Retina (tissue), 1 donor: ENCODE results near the gene C15orf39.
A peak's percentile ranks its signal among the peaks of the same experiment; 100 is the strongest.

Source experiments
- DNase-seq: peaks from one replicate; pipeline ENCODE4 v3.0.0-alpha.2; 2016

Gene C15orf39

GRCh38 chr15:75198560-75199356, 2.9 kb upstream of the C15orf39 start:
- DNase-seq: no peak

- no peak for DNase-seq
These were observed 2.2 kb upstream of the C15orf39 start for GRCh38 chr15:75199357-75199940.

GRCh38 chr15:75200391-75200764, 1.3 kb upstream of the C15orf39 start:
- no peak for DNase-seq

- DNase-seq: no peak
These were observed 692 bp upstream of the C15orf39 start for GRCh38 chr15:75200765-75201615.

- peak; percentile 80 for DNase-seq
These were observed 752 bp downstream of the C15orf39 start for GRCh38 chr15:75202251-75203016.

GRCh38 chr15:75203017-75203907, 1.6 kb downstream of the C15orf39 start:
- DNase-seq: no peak

GRCh38 chr15:75203908-75204263, 2.2 kb downstream of the C15orf39 start:
- DNase-seq: no peak

GRCh38 chr15:75204340-75205063, 2.8 kb downstream of the C15orf39 start:
- peak; percentile 89 for DNase-seq

- no peak for DNase-seq
These were observed 3.3 kb downstream of the C15orf39 start for GRCh38 chr15:75205064-75205395.

GRCh38 chr15:75206006-75206405, 4.3 kb downstream of the C15orf39 start:
- no peak for DNase-seq

GRCh38 chr15:75206803-75207617, 5.3 kb downstream of the C15orf39 start:
- DNase-seq: no peak

- DNase-seq: no peak
These were observed 6.2 kb downstream of the C15orf39 start for GRCh38 chr15:75207618-75208500.

GRCh38 chr15:75208501-75209288, 7.0 kb downstream of the C15orf39 start:
- DNase-seq: no peak

GRCh38 chr15:75209289-75209676, 7.6 kb downstream of the C15orf39 start:
- no peak for DNase-seq

GRCh38 chr15:75210811-75211230, 9.1 kb downstream of the C15orf39 start:
- no peak for DNase-seq

- DNase-seq: no peak
These were observed 9.9 kb downstream of the C15orf39 start for GRCh38 chr15:75211436-75212199.

GRCh38 chr15:75212200-75212858, 10.6 kb downstream of the C15orf39 start:
- no peak for DNase-seq
